GM23338 (cell line): ENCODE data around the gene S100A16.

ENCODE experiments used
- CREB1 ChIP-seq: fragments of 250-450 bp; sonication (Bioruptor Pico); IDR thresholded peaks from 2 replicates; pipeline ENCODE4 v1.5.0; 2020; ENCODE audit warnings: low read depth, mild to moderate bottlenecking, moderate library complexity
- EZH2 ChIP-seq: fragments of 200-600 bp; sonication (generic); IDR thresholded peaks from one replicate; pipeline ENCODE4 v1.8.0; 2017; ENCODE audit warnings: antibody characterized with exemption, mild to moderate bottlenecking, low read depth; ENCODE audit not compliant: unreplicated experiment
- EZH2phosphoT487 ChIP-seq: fragments of 200-600 bp; sonication (generic); IDR thresholded peaks from one replicate; pipeline ENCODE4 v1.8.1; 2018; ENCODE audit warnings: antibody characterized with exemption; ENCODE audit not compliant: unreplicated experiment
- JUNB ChIP-seq: IDR thresholded peaks from one replicate; pipeline ENCODE4 v1.6.1; 2016; ENCODE audit warnings: antibody characterized with exemption; ENCODE audit not compliant: unreplicated experiment
- POLR2AphosphoS5 ChIP-seq: IDR thresholded peaks from 2 replicates; pipeline ENCODE4 v1.6.1; 2016; ENCODE audit warnings: antibody characterized with exemption, low read depth
- STAT1 ChIP-seq: IDR thresholded peaks from one replicate; pipeline ENCODE4 v1.6.1; 2016; ENCODE audit warnings: antibody characterized with exemption; ENCODE audit not compliant: unreplicated experiment
- TF ChIP-seq, protein P1 (sequence below), 2 experiments: fragments of 200-600 bp in 1 of 2; sonication (generic) in 1 of 2; conservative IDR thresholded peaks; 2 replicates each; pipeline versions ENCODE4 v1.5.1 to v1.6.1; 2016 to 2017; ENCODE audit warnings: antibody characterized with exemption in 2 of 2, low read depth in 2 of 2, mild to moderate bottlenecking in 2 of 2, moderate library complexity in 1 of 2
- TF ChIP-seq, protein P2 (sequence below): IDR thresholded peaks from one replicate; pipeline ENCODE4 v1.6.1; 2018; ENCODE audit warnings: antibody characterized with exemption; ENCODE audit not compliant: unreplicated experiment

DNA sequence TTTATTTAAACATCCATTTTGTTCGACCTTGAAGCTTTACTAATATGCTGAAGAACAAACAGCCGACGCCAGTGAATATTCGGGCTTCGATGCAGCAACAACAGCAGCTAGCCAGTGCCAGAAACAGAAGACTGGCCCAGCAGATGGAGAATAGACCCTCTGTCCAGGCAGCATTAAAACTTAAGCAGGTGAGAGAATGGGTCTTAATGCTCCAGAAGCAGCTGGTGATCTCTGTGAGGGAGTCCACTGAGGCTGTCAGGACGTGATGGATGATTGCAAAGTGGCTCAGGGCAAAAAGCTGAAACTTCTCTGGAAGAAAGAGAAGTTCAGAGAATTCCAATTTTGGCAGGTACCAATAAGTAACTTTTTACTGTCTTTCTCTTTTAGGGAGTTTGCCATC, 25.3 kb upstream of the S100A16 start:
- TF ChIP-seq CREB1 (CRISPR knock-in tag) (no peak), POLR2AphosphoS5 (no peak), EZH2 (no peak), STAT1 (no peak), JUNB (no peak), EZH2phosphoT487 (no peak)
- TF ChIP-seq, protein P1, sequence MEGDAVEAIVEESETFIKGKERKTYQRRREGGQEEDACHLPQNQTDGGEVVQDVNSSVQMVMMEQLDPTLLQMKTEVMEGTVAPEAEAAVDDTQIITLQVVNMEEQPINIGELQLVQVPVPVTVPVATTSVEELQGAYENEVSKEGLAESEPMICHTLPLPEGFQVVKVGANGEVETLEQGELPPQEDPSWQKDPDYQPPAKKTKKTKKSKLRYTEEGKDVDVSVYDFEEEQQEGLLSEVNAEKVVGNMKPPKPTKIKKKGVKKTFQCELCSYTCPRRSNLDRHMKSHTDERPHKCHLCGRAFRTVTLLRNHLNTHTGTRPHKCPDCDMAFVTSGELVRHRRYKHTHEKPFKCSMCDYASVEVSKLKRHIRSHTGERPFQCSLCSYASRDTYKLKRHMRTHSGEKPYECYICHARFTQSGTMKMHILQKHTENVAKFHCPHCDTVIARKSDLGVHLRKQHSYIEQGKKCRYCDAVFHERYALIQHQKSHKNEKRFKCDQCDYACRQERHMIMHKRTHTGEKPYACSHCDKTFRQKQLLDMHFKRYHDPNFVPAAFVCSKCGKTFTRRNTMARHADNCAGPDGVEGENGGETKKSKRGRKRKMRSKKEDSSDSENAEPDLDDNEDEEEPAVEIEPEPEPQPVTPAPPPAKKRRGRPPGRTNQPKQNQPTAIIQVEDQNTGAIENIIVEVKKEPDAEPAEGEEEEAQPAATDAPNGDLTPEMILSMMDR (conservative IDR thresholded peaks at IDR 0.05; ENCODE audit: low read depth in 2 of 2): no peak
- TF ChIP-seq, protein P2, sequence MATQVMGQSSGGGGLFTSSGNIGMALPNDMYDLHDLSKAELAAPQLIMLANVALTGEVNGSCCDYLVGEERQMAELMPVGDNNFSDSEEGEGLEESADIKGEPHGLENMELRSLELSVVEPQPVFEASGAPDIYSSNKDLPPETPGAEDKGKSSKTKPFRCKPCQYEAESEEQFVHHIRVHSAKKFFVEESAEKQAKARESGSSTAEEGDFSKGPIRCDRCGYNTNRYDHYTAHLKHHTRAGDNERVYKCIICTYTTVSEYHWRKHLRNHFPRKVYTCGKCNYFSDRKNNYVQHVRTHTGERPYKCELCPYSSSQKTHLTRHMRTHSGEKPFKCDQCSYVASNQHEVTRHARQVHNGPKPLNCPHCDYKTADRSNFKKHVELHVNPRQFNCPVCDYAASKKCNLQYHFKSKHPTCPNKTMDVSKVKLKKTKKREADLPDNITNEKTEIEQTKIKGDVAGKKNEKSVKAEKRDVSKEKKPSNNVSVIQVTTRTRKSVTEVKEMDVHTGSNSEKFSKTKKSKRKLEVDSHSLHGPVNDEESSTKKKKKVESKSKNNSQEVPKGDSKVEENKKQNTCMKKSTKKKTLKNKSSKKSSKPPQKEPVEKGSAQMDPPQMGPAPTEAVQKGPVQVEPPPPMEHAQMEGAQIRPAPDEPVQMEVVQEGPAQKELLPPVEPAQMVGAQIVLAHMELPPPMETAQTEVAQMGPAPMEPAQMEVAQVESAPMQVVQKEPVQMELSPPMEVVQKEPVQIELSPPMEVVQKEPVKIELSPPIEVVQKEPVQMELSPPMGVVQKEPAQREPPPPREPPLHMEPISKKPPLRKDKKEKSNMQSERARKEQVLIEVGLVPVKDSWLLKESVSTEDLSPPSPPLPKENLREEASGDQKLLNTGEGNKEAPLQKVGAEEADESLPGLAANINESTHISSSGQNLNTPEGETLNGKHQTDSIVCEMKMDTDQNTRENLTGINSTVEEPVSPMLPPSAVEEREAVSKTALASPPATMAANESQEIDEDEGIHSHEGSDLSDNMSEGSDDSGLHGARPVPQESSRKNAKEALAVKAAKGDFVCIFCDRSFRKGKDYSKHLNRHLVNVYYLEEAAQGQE: no peak
